Heart right ventricle (tissue), 16 donors: ENCODE data around the gene KCNK3. TPM values are rescaled to one million over a fixed set of nuclear protein-coding genes. Genes with fewer than 3 reads are reported as not detected.

ENCODE experiments used
- ATAC-seq, 8 donors: fragments of 200-7000 bp; cut with Tn5 transposase; one replicate each; pipeline ENCODE4 v1.9.1; 2020; ENCODE audit warnings: mild to moderate bottlenecking in 8 of 8, moderate library complexity in 8 of 8, moderate number of reproducible peaks in 1 of 8
- DNase-seq, 2 donors: peaks; one replicate each; pipeline ENCODE4 v3.0.0-alpha.2; 2020
- H3K27ac ChIP-seq, 10 donors: fragments of 200-600 bp; sonication (generic) in 2 of 10; one replicate each; pipeline versions ENCODE4 v1.5.0 to v1.8.0; 2020 to 2022; ENCODE audit warnings: mild to moderate bottlenecking in 3 of 10
- H3K27me3 ChIP-seq, 7 donors: fragments of 200-600 bp; one replicate each; pipeline ENCODE4 v1.8.0; 2021 to 2022; ENCODE audit warnings: mild to moderate bottlenecking in 2 of 7
- H3K36me3 ChIP-seq, 9 donors: fragments of 200-600 bp; sonication (generic) in 1 of 9; one replicate each; pipeline versions ENCODE4 v1.5.0 to v1.8.0; 2020 to 2022; ENCODE audit warnings: mild to moderate bottlenecking in 2 of 9
- H3K4me1 ChIP-seq, 9 donors: fragments of 200-600 bp; sonication (generic) in 1 of 9; one replicate each; pipeline versions ENCODE4 v1.5.0 to v1.8.0; 2020 to 2022; ENCODE audit warnings: mild to moderate bottlenecking in 4 of 9
- H3K4me3 ChIP-seq, 10 donors: fragments of 200-600 bp; sonication (generic) in 2 of 10; one replicate each; pipeline versions ENCODE4 v1.5.0 to v1.8.0; 2020 to 2022; ENCODE audit warnings: mild to moderate bottlenecking in 7 of 10, moderate library complexity in 2 of 10
- H3K9me3 ChIP-seq, 11 donors: fragments of 200-600 bp in 10 of 11; sonication (generic) in 2 of 11; one replicate each; pipeline versions ENCODE4 v1.5.0 to v1.8.0; 2013 to 2022; ENCODE audit warnings: mild to moderate bottlenecking in 2 of 11, control low read depth in 1 of 11, moderate library complexity in 1 of 11
- CTCF ChIP-seq, 9 donors: fragments of 200-600 bp; sonication (generic) in 2 of 9; IDR thresholded peaks; one replicate each; pipeline versions ENCODE4 v1.5.0 to v1.8.0; 2021 to 2022; ENCODE audit warnings: antibody characterized with exemption in 9 of 9, mild to moderate bottlenecking in 5 of 9, moderate library complexity in 1 of 9
- whole genome bisulfite sequencing, 2 donors: extraction: QIAGEN DNeasy Blood & Tissue Kit; methylation state at CpG; one replicate each; pipeline ENCODE4 v1.1.7; 2013; ENCODE audit warnings: inconsistent platforms in 1 of 2; 5-methylcytosine and 5-hydroxymethylcytosine counted together
- intact Hi-C, 10 donors: fragments of 100-400 bp; cut with DNase I; formaldehyde crosslinking; loops; one replicate each; pipeline versions ENCODE4 v1.11.1 to v1.14.2; 2022
- polyA plus RNA-seq, 2 donors: library from polyadenylated mRNA; stranded (reverse); fragments of 200-250 nt; gene quantifications; one replicate each; pipeline ENCODE4 v1.2.3, GENCODE V29; 2013
- total RNA-seq, 10 donors: library from RNA; stranded (reverse); fragmentation: NEBNext Ultra II Directional in 3 of 10; extraction: Animal tissue kit (Norgen Biotek cat#: 25700) in 3 of 10; gene quantifications; one replicate each; pipeline versions ENCODE4 v1.2.1 to v1.2.4, GENCODE V29; 2021 to 2023
- donor health status: Arrhythmogenic right ventricular cardiomyopathy.
- donor health status: ischemic (EF 13 %, LVEDD 7.1; RV severe dilation, severe dysfunction).
- donor health status: healthy with polysubstance abuse.
- donor health status: DM: no; HTN: yes; CAD: no.
- donor health status: DM: no; HTN: no; CAD: no.
- donor health status: ischemic (EF 25% LVEDD 6.9; RV normal size, moderate dysfunction).
- donor health status: ischemic (EF 25% LVEDD 5.7; RV mildly dilated, moderate dysfunction).
- donor health status: healthy.
- donor health status: DM: yes; HTN: yes; CAD: no.
- donor health status: Ischemic cardiomyopathy.
- donor health status: ischemic (EF 35%, LVEDD 5.7; RV mildly dilated, moderate dysfunction).
- donor health status: nonischemic (EF 11% LVEDD 7.7; RV severe dilation, severe dysfunction).
- donor health status: DM: yes; HTN: yes; CAD: no.
- donor health status: PGD.
- donor health status: ischemic (EF 29% LVEDD 5.4; RV normal size, mild dysfunction).
- donor health status: nonischemic (EF 23%, LVEDD 6.1; RV moderate dilation, normal function).

The KCNK3 gene
- total and polyA plus RNA-seq, 12 donors, result 0.19 to 6.8 (median 0.99) TPM

- TF ChIP-seq CTCF (IDR thresholded peaks at IDR 0.05), result no peak
- H3K36me3 ChIP-seq, result no peaks in the 10 kb centered on the region
- DNase-seq (no peak), ATAC-seq (no peak)
- 81 to 83% methylated on average over 11 of the region's 11 CpGs for WGBS, 2 donors
- H3K27me3 ChIP-seq, result peaks cover 0 to 37% (median 26%) of the 10 kb centered on the region in 7 donors
- H3K27ac ChIP-seq, result no peak overlapping the region
- H3K9me3 ChIP-seq, result peaks cover 0 to 1% (median 0%) of the 10 kb centered on the region in 11 donors
- H3K4me1 ChIP-seq, result no peaks in the 10 kb centered on the region
- intact Hi-C loops, result no loop called here
- no peak overlapping the region for H3K4me3 ChIP-seq
Measured at GRCh38 chr2:26672112-26672817, 20.3 kb upstream of the KCNK3 start.

GRCh38 chr2:26672818-26673393 lies 19.6 kb upstream of the KCNK3 start:
- intact Hi-C loops, result no loop called here
- ATAC-seq (no peak), DNase-seq (no peak)
- peaks cover 0 to 7% (median 0%) of the 10 kb centered on the region in 11 donors for H3K9me3 ChIP-seq
- H3K27me3 ChIP-seq, result peaks cover 0 to 37% (median 26%) of the 10 kb centered on the region in 7 donors
- no peak overlapping the region for H3K27ac ChIP-seq
- no peak overlapping the region for H3K4me3 ChIP-seq
- H3K36me3 ChIP-seq, result no peaks in the 10 kb centered on the region
- WGBS, 2 donors, result 84 to 90% methylated on average over 9 of the region's 9 CpGs
- no peaks in the 10 kb centered on the region for H3K4me1 ChIP-seq
- no peak for TF ChIP-seq CTCF (IDR thresholded peaks at IDR 0.05)

GRCh38 chr2:26674002-26674751 lies 18.3 kb upstream of the KCNK3 start:
- WGBS, 2 donors, result 82 to 89% methylated on average over 14 of the region's 14 CpGs
- intact Hi-C loops, result no loop called here
- ATAC-seq (no peak), DNase-seq (no peak)
- Histone ChIP-seq H3K27ac (no peak overlapping the region), H3K36me3 (no peaks in the 10 kb centered on the region), H3K9me3 (peaks cover 0 to 7% (median 0%) of the 10 kb centered on the region in 11 donors), H3K4me1 (no peaks in the 10 kb centered on the region), H3K4me3 (no peak overlapping the region), H3K27me3 (peaks cover 0 to 35% (median 15%) of the 10 kb centered on the region in 7 donors)
- TF ChIP-seq CTCF (IDR thresholded peaks at IDR 0.05), result no peak

GRCh38 chr2:26674771-26675170 lies 17.8 kb upstream of the KCNK3 start:
- peaks cover 0 to 7% (median 0%) of the 10 kb centered on the region in 11 donors for H3K9me3 ChIP-seq
- TF ChIP-seq CTCF (IDR thresholded peaks at IDR 0.05), result no peak

More at GRCh38 chr2:26674771-26675170, 17.8 kb upstream of the KCNK3 start:
- WGBS, 2 donors, result 81 to 82% methylated on average over 13 of the region's 13 CpGs
- DNase-seq, result no peak
- intact Hi-C loops, result no loop called here
- Histone ChIP-seq H3K27ac (no peak overlapping the region), H3K36me3 (no peaks in the 10 kb centered on the region), H3K4me1 (no peaks in the 10 kb centered on the region), H3K4me3 (no peak overlapping the region), H3K27me3 (peaks cover 0 to 35% (median 12%) of the 10 kb centered on the region in 7 donors)
- no peak for ATAC-seq
